Right lobe of liver (tissue), 6 donors: ENCODE data around the gene PPP1R8. TPM values are rescaled to one million over a fixed set of nuclear protein-coding genes. Genes with fewer than 3 reads are reported as not detected.

Experiments used
- ATAC-seq, 4 donors: fragments of 200-7000 bp; cut with Tn5 transposase; one replicate each; pipeline ENCODE4 v1.9.1; 2020; ENCODE audit warnings: mild to moderate bottlenecking in 4 of 4, moderate library complexity in 4 of 4
- DNase-seq, 3 donors: peaks; one replicate each; pipeline ENCODE4 v3.0.0-alpha.2; 2020
- H3K27ac ChIP-seq, 3 donors: fragments of 200-600 bp; one replicate each; pipeline ENCODE4 v1.8.0; 2022
- H3K27me3 ChIP-seq, 2 donors: fragments of 200-600 bp; one replicate each; pipeline ENCODE4 v1.8.0; 2022
- H3K36me3 ChIP-seq, 4 donors: fragments of 200-600 bp; sonication (generic) in 1 of 4; one replicate each; pipeline versions ENCODE4 v1.5.1 to v1.8.0; 2017 to 2022; ENCODE audit warnings: control low read depth in 1 of 4
- H3K4me1 ChIP-seq, 4 donors: fragments of 200-600 bp; sonication (generic) in 1 of 4; one replicate each; pipeline versions ENCODE4 v1.5.1 to v1.8.0; 2017 to 2022; ENCODE audit warnings: control low read depth in 1 of 4
- H3K4me3 ChIP-seq, 3 donors: fragments of 200-600 bp; one replicate each; pipeline ENCODE4 v1.8.0; 2022
- H3K9me3 ChIP-seq, 4 donors: fragments of 200-600 bp; sonication (generic) in 1 of 4; one replicate each; pipeline versions ENCODE4 v1.5.1 to v1.8.0; 2017 to 2022; ENCODE audit warnings: control low read depth in 1 of 4
- POLR2A ChIP-seq: fragments of 450-650 bp; IDR thresholded peaks from one replicate; pipeline ENCODE4 v1.6.1; 2017; ENCODE audit warnings: antibody characterized with exemption, mild to moderate bottlenecking
- WGBS: methylation state at CpG from one replicate; pipeline ENCODE4 v1.1.6; 2018; ENCODE audit warnings: low coverage, low lambda C conversion rate; ENCODE audit not compliant: insufficient coverage; ENCODE audit errors: missing lambda C conversion rate; 5-methylcytosine and 5-hydroxymethylcytosine counted together
- intact Hi-C, 2 donors: fragments of 100-400 bp; cut with DNase I; formaldehyde crosslinking; loops; one replicate each; pipeline versions ENCODE4 v1.11.2 to v1.14.1; 2022
- total RNA-seq, 6 experiments: library from RNA; depleted of rRNA in 2 of 6; stranded (reverse); fragments of >200 nt in 2 of 6; fragmentation: NEBNext Ultra II Directional in 3 of 6; extraction: Animal tissue kit (Norgen Biotek cat#: 25700) in 3 of 6; gene quantifications; one replicate each; pipeline versions ENCODE4 v1.1.0 to v1.2.4, GENCODE V29; 2016 to 2023
- TF ChIP-seq, protein P1 (sequence below), 4 donors: fragments of 200-600 bp in 3 of 4; fragments of 450-650 bp in 1 of 4; IDR thresholded peaks; one replicate each; pipeline versions ENCODE4 v1.5.1 to v1.8.0; 2016 to 2022; ENCODE audit warnings: antibody characterized with exemption in 4 of 4, mild to moderate bottlenecking in 2 of 4
- donor health status: DM: no; HTN: yes; CAD: no.
- donor health status: DM: no; HTN: no; CAD: no.
- donor health status: DM: no; HTN: no; CAD: no.
- donor health status: DM: no; HTN: yes; CAD: no.
- donor health status: DM: no; HTN: yes; CAD: no.

The PPP1R8 gene
- total RNA-seq, 6 experiments from 2014 or later = 12.4 to 18.6 (median 13.0) TPM

DNA sequence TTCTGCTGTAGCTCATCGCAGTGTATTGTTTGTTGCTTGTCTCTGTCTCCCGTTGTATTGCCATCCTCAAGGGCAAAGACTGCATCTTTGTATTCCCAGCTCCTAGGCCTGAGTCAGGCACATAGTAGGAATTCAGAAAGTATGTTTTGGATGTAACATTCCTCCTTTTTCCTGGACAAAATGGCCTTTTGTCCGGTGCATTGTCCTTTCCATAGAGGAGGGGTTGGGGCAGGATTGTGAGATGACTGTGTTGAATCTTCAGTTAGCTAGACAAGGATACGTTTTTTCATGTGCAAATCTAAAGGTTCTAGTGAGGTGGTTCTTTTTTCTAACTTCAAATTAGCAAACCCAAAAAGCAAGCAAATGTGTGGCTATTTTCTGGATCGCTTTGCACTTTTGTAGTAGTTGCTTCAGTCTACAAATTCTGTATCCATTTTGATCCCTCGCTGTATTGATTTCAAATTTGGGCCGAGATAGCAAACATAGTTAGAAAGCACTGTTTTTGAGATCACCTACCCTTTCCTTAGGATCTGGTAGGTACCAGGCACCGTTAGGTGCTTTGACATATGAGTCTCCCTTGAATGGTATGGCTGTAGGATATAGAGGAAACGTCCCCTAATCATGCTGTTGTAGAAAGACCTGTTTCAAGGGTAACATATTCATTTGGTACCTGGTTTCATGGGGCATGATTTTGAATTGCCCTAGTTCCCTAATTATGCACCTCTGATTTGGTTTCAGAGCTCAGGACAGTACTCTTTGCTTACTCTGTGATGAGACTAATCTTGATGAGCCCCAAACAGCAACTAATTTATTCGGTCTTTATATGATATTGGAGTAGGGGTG is 1.2 kb downstream of the PPP1R8 start:
- TF ChIP-seq POLR2A = no peak
- TF ChIP-seq, protein P1, sequence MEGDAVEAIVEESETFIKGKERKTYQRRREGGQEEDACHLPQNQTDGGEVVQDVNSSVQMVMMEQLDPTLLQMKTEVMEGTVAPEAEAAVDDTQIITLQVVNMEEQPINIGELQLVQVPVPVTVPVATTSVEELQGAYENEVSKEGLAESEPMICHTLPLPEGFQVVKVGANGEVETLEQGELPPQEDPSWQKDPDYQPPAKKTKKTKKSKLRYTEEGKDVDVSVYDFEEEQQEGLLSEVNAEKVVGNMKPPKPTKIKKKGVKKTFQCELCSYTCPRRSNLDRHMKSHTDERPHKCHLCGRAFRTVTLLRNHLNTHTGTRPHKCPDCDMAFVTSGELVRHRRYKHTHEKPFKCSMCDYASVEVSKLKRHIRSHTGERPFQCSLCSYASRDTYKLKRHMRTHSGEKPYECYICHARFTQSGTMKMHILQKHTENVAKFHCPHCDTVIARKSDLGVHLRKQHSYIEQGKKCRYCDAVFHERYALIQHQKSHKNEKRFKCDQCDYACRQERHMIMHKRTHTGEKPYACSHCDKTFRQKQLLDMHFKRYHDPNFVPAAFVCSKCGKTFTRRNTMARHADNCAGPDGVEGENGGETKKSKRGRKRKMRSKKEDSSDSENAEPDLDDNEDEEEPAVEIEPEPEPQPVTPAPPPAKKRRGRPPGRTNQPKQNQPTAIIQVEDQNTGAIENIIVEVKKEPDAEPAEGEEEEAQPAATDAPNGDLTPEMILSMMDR (IDR thresholded peaks at IDR 0.05) = no peak
- intact Hi-C loops = no loop called here
- peaks cover 0 to 17% (median 0%) of the 10 kb centered on the region in 4 donors for H3K36me3 ChIP-seq
- no peak overlapping the region for H3K27ac ChIP-seq
- WGBS = 44% methylated on average over 10 of the region's 10 CpGs
- H3K4me3 ChIP-seq = peak overlapping the region; percentile 87 to 94 (median 94)
- H3K4me1 ChIP-seq = peaks cover 0 to 11% (median 4%) of the 10 kb centered on the region in 4 donors
- ATAC-seq (no peak), DNase-seq (no peak)
- H3K27me3 ChIP-seq = no peaks in the 10 kb centered on the region
- no peaks in the 10 kb centered on the region for H3K9me3 ChIP-seq

DNA sequence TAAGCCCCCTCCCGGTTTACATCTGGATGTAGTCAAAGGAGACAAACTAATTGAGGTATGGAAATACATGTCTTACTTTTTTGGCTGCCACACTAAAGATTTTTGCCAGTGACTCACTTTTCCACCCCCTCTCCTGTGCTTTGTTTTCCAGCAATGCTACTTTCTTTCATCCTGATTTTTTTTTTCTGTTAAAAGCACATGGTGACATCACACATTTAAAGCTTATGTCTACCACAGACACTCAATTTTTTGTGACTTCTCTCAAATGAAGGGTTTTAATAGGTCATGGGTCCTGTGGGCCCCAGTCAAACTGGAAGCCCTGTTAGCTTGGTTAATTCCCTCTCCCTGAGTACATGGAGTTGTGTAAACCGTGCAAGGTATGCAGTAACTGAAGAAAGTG is 2.2 kb downstream of the PPP1R8 start:
- DNase-seq (no peak), ATAC-seq (no peak)
- intact Hi-C loops = no loop called here
- no peak for TF ChIP-seq POLR2A
- TF ChIP-seq, protein P1 (IDR thresholded peaks at IDR 0.05) = no peak
- Histone ChIP-seq H3K36me3 (peaks cover 0 to 17% (median 0%) of the 10 kb centered on the region in 4 donors), H3K4me1 (peaks cover 0 to 11% (median 4%) of the 10 kb centered on the region in 4 donors), H3K27ac (no peak overlapping the region), H3K9me3 (no peaks in the 10 kb centered on the region), H3K4me3 (no peak overlapping the region), H3K27me3 (no peaks in the 10 kb centered on the region)
- WGBS = 100% methylated on average over 1 of the region's 2 CpGs

DNA sequence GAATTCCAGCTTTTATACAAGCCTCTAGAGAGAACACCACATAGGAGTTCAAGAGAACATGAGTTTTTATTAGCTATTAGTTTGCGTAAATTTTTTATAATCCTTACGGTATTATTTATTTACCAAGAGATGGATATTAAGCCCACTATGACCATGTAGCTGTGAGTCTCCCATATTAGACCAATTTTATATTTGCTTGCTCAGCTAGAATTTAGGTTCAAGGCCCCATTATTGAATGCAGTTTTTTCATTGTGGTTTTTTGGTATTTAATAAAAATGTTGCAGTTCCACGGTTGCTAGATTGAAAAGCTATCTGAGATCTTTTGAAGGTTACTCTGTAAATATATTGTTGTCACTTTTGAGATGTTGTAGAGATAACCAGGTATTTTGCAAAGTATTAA is 2.9 kb downstream of the PPP1R8 start:
- 84% methylated on average over 3 of the region's 3 CpGs for WGBS
- intact Hi-C loops = no loop called here

DNA sequence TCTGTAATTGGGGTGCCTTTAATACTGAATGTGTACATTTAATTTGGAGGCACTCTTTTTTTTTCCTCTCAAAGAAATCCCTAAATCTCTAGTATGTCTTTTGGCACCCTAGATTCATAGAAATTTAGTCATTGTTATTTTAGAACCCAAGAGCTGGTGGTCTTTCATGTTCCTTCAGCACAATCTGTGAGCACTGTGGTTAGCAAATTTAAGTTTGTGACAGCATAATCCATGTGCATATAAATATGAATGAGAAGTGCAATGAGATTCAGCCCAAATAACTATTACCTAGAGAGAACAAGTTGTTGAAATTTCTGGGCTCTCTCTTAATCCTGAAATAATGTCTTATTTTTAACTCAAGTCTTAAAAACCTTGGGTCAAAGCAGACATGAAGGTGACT is 4.5 kb downstream of the PPP1R8 start:
- ATAC-seq = no peak
- Histone ChIP-seq H3K9me3 (no peaks in the 10 kb centered on the region), H3K36me3 (peaks cover 0 to 32% (median 2%) of the 10 kb centered on the region in 4 donors), H3K27me3 (no peaks in the 10 kb centered on the region), H3K27ac (no peak overlapping the region), H3K4me3 (no peak overlapping the region), H3K4me1 (peaks cover 0 to 11% (median 4%) of the 10 kb centered on the region in 4 donors)
- intact Hi-C loops = no loop called here
- TF ChIP-seq, protein P1 (IDR thresholded peaks at IDR 0.05) = no peak
- TF ChIP-seq POLR2A = no peak
- DNase-seq = no peak

More for the DNA sequence above, 2.9 kb downstream of the PPP1R8 start:
- Histone ChIP-seq H3K27ac (no peak overlapping the region), H3K4me1 (peaks cover 0 to 11% (median 4%) of the 10 kb centered on the region in 4 donors), H3K27me3 (no peaks in the 10 kb centered on the region), H3K9me3 (no peaks in the 10 kb centered on the region), H3K36me3 (peaks cover 0 to 17% (median 0%) of the 10 kb centered on the region in 4 donors), H3K4me3 (no peak overlapping the region)
- TF ChIP-seq POLR2A = no peak
- TF ChIP-seq, protein P1 (IDR thresholded peaks at IDR 0.05) = no peak
- ATAC-seq = no peak
- no peak for DNase-seq
